Stimulated activated CD8-positive, alpha-beta memory T cell treated with anti-CD3 and anti-CD28 coated beads, Interleukin-7, amount 100 ng/mL, for 4 hours (primary cell): ENCODE data around the gene ODF2.
"Not testable (repeated sequence)": the region's sequence is repeated elsewhere in the genome, so short reads cannot be mapped to it uniquely, and the experiment has no call there.

Source experiments
- DNase-seq, 2 donors: peaks; one replicate each; pipeline ENCODE4 v3.0.0-alpha.2; 2020; ENCODE audit warnings: low read depth in 2 of 2

Gene ODF2

GRCh38 chr9:128484686-128485413 lies 29.0 kb downstream of the ODF2 start:
- DNase-seq: no peak

DNA sequence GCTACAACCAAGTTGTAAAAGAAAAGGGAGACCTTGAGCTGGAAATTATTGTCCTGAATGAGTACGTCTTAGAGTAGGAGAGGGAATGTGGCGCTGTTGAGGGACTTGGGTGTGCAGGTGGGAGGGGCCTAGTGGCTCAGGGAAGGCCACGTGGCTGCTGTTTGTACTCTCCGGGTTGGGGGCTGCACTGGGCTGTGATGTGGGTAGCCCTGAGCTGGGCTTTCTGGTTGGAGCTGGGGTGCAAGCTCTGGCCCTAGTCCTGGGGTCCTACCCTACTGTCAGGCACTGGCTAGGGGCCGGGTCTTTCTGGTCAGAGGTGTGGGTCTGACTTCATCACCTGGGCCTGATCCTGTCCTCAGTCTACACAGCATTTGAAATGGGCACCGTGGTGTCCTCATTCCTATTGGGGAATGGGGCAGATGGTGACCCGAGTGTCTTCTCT lies 29.6 kb downstream of the ODF2 start:
- no peak for DNase-seq

DNA sequence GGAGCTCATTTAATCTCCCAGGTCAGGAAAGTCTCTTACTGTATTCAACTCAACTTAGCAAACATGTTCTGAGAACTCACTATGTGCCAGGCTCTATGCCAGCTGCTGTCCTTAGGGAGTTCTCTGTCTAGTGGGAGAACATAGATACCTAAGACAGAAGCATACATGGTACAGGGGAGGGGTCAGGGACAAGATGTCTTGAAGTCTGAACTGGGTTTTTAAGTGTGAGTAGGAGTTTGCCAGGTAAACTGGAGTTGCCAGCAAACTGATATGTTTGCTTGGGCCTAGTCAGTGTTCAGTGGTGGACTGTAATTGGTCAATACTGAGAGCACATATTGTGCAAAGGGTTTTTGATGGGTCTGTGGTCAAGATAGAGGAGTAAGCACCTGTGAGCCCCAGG lies 30.4 kb downstream of the ODF2 start:
- no peak for DNase-seq

DNA sequence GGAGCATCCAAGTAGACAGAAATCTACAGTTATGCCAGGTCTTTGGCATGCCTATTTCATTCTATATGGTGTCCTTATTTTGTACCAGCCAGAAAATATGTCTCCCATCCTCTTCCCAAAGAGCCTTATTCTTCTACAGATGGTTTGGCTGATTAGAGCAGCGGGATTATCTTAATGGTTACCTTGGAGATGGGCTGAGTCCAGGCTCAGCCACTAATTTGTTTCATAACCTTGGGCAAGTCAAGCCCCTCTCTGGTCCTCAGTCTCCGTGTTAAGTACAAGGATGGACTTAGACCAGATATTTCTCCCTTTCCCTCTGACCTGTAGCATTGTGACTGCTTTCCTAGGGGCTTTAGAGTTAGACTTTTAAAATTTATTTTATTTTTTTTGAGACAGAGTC lies 37.6 kb downstream of the ODF2 start:
- no peak for DNase-seq

DNA sequence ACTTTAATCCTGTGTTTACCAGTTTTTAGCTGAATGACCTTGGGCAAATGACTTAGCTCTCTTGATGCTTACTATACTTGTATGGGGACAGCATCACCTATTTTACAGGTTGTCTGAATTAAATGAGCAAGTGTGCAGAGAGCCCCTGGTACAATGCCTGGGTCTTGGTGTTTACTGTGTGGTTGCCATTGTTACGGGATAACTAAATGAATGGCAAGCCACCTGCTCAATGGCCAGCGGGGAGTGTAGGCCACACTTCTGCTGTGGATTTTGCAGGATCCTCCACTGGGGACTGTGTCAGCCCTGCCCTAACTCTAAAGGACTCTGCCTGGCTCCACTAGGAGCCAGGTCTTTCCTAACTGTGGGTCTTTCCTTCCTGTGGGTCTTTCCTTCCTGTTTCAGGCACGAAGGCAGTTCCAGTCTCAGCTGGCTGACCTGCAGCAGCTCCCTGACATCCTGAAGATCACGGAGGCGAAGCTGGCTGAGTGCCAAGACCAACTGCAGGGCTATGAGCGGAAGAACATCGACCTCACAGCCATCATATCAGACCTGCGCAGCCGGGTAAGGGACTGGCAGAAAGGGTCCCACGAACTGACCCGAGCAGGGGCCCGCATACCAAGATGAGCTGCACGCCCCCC lies 38.4 kb downstream of the ODF2 start:
- no peak for DNase-seq

GRCh38 chr9:128494746-128495129 lies 38.9 kb downstream of the ODF2 start:
- no peak for DNase-seq

DNA sequence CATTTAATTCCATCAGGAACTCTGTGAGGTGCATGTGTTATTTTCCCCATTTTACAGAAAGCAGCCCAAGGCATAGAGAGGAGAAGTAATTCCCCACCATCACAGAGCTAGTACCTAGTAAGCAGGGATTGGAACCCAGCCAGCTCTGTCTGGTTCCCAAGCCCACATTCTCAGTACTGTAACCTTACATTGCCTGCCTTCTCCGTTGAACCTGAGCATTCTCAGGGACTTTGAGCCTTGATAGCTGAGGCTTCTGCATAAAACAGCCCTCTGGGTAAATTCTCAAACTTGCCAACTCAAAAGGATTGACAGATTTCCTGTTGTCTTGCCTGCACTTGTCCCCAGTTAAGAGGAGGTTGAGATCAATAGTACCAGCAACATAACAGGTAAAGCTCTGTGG lies 39.5 kb downstream of the ODF2 start:
- no peak for DNase-seq

DNA sequence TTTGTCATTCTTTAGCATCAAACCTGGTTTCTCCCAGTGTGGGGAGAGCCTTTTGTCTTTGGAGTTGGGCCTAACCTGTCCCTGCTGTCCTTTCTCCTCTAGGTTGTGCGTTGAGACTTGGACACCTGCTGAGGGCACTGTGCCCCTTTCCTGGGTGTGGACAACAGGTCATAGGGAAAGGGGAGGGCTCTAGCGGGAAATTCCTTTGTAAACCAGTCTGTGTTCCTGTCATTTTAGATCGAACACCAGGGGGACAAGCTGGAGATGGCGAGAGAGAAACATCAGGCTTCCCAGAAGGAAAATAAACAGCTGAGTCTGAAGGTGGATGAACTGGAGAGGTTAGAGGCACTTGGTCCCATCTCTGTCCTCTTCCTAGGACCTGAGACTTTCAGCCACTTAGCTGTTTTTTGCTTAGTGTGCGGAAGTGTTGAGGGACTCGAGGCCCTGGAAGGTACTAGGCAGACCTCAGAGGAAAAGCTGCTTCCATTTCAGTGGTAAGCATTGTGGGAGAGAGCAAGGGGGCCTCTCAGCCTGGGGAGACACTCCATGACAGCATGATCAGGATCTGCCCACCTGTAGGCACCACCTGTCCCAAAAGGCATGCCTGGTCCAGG lies 40.1 kb downstream of the ODF2 start:
- no peak for DNase-seq

- no peak for DNase-seq
Observed at GRCh38 chr9:128497824-128498610, 42.2 kb downstream of the ODF2 start.

- no peak for DNase-seq
Observed at GRCh38 chr9:128498911-128499310, 43.1 kb downstream of the ODF2 start.

DNA sequence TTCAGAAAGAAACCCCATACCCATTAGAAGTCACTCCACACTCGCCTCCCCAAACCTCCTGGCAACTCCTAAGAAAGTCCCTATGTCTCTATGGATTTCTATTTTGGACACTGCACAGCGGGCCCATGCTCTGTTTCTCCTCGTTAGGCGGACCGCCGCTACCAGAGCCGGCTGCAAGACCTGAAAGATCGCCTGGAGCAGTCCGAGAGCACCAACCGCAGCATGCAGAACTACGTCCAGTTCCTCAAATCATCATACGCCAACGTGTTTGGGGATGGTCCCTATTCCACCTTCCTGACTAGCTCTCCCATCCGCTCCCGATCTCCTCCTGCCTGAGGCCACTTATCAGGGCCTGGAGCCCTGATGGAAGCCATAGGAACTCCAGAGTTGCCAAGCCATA lies 44.1 kb downstream of the ODF2 start:
- DNase-seq: no peak

- DNase-seq: not testable (repeated sequence)
Observed at GRCh38 chr9:128503415-128503825, 47.6 kb downstream of the ODF2 start.

- DNase-seq: no peak
Observed at GRCh38 chr9:128503870-128504269, 48.1 kb downstream of the ODF2 start.

DNA sequence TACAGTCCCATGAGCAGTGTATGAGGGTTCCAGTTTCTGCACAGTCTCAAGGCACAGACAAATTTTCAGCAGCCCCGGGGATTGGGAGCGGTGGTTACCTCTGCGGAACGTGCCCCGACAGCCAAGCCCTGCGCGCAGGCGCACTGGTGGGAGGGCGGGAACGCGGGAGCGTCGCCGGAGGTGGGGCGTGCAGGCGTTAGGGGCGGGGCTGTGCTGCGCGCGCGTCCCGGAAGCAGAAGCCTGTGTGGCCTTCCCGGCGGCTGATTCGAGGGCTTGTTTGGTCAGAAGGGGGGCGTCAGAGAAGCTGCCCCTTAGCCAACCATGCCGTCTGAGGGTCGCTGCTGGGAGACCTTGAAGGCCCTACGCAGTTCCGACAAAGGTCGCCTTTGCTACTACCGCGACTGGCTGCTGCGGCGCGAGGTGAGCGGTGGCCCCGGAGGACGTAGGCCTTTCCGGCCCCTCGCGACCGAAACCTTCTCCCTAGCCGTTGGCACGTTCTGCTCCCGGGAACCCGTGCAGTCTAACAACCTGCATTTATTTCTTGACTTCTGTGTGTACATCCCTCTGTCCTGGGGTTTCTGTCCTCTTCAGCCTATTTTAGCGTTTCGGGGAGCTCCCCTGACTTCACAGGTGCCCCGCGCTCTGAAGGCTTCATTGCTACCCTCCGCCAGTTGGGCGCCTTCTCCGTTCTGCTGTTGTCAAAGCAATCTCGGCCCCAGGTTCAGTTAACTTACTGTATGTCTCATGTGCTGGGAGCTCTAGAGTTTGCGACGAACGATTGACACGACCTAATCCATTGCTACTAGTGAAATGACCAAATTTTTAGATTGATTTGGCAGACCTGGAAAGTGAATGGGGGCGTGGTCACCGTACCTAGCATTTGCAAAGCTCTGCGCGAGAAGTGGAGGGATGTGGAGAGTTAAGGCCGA lies 48.9 kb downstream of the ODF2 start, which contains the start of gene GLE1:
TSS of gene GLE1 (plus strand) at position 235 of the 929 bp plus-strand sequence. CDS start at position 322, 87 bp downstream.
- DNase-seq: peak; percentile 89 to 96

DNA sequence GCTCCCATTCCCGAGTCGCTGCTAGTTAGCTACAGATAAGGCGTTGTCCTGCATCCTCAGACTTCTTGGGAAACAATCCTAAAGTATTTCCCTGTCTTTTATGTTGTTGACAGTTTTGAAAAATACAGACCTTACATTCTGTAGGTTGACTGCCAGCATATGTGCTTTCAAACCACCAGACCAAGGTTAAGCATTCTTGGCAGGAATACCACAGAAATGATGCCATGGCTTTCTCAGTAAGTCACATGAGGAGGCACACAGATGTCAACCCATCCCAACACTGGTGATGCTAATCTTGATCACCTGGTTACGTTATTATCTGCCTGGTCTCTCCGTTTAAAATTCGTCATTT lies 49.6 kb downstream of the ODF2 start:
- no peak for DNase-seq

GRCh38 chr9:128505906-128506305 lies 50.1 kb downstream of the ODF2 start:
- DNase-seq: not testable (repeated sequence)

GRCh38 chr9:128512820-128513219 lies 57.0 kb downstream of the ODF2 start:
- DNase-seq: no peak

DNA sequence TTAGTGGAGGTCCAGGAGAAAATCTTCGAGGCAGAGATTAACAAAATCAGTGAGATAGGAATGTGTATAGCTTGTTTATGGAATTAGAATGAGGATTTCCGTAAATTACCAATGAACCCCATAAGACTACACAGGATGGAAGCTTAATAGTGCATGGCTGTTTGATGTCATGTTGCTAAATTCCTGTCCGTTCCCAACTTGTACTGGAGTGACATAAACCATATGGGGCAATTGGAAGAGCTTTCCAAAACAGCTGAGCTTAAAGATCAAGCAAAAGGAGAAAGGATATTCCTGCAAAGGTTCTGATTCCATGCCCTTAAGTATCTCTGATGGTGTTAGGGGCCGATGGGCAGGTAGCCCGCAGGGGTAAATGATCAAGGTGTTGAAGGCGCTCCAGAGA lies 66.2 kb downstream of the ODF2 start:
- DNase-seq: no peak

GRCh38 chr9:128523199-128523925 lies 67.6 kb downstream of the ODF2 start:
- DNase-seq: no peak

GRCh38 chr9:128526720-128527119 lies 70.9 kb downstream of the ODF2 start:
- DNase-seq: no peak
